ENCODE results near the gene ALK.

Gene ALK

GRCh38 chr2:29706171-29706720 lies 215.1 kb downstream of the ALK start:
- no peak for DNase-seq

- DNase-seq: no peak
Observed at GRCh38 chr2:29705616-29706015, 215.8 kb downstream of the ALK start.

DNA sequence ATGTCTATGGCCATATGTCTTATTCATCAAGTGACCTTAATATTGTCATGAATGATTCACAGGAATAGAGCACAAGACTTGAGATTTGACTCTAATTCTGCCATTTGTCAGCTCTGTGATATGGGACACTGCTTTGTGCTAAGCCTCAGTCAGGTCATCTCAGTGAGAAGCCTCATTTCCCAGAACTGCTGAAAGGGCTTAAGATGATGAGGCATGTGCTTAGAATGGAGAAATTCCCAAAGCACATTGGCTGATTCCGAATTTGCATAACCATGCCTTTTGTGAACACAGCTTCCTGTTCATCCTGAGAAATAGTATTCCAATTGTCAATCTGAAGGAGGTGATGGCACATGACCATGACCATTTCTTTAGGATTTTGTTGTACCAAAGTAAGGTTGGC lies 218.1 kb downstream of the ALK start:
- DNase-seq: no peak

DNA sequence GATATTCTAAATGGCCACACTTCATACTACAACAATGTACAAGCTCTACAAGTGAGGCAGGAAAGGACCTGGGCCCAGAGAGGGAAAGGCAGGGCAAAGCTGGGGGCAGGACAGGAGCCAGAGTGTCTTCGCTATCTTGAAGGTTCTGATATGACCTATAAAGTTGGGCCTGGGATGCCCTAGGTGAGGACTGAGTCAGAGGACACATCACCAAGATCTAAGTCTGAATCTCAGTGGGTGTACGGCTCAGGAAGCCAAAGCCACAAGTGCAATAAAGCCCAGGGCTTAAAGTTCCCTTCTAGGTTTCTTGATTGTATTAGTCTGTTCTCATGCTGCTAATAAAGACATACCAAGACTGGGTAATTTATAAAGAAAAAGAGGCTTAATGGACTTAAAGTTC lies 219.1 kb downstream of the ALK start:
- no peak for DNase-seq

DNA sequence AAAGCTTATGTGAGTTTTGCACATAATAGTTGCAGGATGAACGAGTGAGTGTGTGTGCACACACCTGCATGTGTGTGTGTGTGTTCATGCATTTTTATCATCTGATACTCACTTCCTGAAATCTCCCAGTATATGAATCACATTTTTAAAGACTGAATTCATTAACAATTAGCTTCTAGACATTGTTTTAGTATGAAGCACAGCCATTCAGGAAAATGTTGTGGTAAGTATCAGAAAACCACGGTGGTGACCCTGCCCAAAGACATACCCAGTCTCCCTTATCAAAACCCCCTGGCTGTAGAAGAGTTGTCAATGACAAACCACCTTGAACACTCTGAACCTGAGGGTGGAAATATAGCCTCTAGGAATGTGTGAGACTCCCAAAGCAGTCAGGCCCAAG lies 220.8 kb downstream of the ALK start:
- DNase-seq: no peak

DNA sequence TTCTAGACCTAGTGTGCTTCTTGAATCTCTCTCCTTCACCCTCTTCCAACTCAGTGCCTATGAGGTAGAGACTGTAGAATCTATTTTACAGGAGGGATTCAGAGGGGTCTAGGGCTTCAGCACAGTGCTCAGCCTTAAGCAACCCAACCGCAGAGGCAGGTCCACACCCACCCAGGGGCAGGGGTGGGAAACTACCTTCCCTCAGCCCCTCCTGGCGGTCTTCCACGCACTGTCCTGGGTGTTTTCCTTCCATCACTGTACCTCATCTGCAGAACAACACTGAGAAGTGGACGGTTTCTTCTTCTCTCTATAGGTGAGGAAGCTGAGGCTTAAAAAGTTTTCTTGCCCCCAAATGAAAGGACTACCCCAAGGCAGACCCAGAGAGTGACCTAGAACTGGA lies 222.3 kb downstream of the ALK start:
- DNase-seq: no peak

DNA sequence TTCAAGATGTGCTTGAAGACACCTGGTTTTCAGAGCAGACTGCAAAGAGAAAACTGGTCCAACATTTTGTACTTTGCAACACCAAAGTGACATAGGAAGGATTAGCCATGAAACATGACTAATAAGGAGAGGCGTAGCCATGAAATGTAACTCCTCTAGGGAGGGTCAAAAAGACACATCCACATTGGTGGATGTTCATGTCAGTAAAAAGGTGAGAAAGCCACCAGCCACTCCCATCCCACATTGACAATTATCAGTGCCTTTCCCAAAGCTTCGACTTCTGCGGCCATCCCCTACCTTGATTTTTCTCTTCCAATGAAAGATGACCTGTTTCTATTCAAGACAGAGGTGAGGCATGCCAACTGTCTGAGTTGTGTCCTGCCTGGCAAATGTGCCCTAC lies 223.2 kb downstream of the ALK start:
- no peak for DNase-seq

- DNase-seq: no peak
Observed at GRCh38 chr2:29697715-29698114, 223.7 kb downstream of the ALK start.

DNA sequence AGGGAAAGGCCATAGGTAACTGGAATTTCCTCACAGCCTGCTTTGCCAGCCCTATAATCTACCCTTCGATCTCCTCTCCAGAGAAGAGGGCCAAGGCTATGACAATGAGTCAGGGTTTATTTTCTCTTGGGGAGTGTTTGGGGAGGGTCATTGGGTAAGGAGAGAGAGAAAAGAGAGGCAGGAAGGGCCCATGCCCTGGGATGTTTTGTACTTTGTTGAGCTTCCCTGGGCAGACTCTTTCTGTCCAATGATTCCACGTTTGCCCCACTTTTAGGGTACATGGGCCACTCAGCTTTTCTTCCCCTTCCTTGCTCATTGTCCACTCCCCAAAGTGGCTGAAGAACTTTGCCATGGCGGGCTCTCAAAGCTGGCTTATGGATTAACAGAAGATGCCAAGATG lies 224.2 kb downstream of the ALK start:
- DNase-seq: no peak

DNA sequence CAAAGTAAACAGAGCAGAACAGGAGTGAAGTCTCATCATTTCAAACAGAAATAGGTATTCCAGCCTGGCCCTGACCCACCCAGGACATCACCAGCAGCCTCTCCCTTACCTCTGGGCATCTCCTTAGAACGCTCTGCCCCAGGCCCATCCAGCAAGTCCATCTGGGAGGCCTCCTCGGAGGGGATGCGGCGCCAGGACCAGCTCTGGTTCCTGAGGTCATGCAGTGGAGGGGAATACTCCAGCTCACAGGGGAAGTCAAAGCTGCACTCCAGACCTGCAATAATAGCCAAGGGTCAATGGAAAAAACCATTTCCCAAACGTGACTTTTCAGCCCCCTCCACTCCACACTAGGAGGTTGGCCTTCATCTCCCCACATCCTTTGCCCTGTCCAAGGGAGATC lies 226.6 kb downstream of the ALK start:
- DNase-seq: no peak

- DNase-seq: no peak
Observed at GRCh38 chr2:29691391-29691950, 229.9 kb downstream of the ALK start.

GRCh38 chr2:29689666-29690065 lies 231.7 kb downstream of the ALK start:
- no peak for DNase-seq

- no peak for DNase-seq
Observed at GRCh38 chr2:29688429-29688828, 233.0 kb downstream of the ALK start.

DNA sequence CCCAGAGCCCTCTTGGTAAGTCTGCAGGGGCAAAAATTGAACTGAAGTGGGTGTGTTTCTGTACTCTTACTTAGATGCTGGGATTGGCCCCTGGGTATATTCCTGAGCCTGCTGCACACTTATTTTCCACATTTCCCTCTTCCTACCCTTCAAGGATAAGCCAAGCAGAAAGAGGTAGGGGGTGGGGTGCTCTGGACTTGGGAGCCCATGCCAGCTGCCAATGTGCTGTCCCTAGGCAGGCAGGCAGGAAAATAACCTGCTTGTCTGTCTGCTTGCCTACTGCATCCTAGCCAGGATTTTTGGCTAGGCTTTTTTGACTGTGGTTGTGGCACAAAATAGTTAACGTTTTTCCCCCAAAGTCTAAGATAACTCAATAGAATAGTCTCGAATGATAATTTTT lies 234.3 kb downstream of the ALK start:
- DNase-seq: no peak

DNA sequence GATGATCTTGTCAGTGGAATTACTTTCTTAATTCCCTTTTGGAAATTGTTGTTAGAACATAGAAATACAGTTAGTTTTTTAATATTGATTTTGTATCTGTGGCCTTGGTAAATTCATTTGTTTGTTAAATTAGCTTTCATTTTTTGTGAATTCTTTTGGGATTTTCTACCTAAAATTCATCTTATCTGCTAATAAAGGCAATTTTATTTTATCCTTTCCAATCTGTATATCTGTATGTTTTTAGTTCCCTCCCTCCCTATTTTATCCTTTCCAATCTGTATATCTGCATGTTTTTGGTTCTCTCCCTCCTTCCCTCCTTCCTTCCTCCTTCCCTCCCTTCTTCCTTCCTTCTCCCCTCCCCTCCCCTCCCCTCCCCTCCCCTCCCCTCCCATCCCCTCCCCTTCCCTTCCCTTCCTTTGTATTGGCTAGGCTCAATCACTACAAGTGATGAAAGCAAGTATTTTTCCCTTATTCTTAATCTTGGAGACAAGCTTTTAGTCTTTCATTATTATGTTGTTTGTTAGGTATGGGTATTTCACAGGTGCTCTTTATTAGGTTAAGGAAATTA lies 244.4 kb downstream of the ALK start:
- DNase-seq: no peak

- no peak for DNase-seq
Observed at GRCh38 chr2:29664578-29664977, 256.8 kb downstream of the ALK start.

DNA sequence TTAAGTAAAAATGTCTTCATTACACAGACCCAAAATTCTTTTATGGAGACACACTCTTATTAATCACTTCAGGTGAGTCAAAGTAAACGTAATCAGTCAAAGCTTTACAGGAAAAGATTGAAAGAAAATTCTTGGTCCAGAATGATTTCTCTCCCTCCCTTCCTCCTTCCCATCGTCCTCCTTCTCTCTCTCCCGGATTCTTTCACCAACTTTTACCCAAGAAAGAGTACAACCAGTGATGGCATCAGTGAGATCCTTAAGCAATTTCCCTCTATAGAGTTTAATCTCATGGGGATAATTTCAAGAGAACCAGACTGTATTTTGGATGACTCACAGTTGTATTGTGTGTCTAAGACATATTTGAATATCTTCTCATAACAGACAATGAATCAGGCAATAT lies 258.1 kb downstream of the ALK start:
- DNase-seq: no peak

GRCh38 chr2:29662861-29663260 lies 258.5 kb downstream of the ALK start:
- DNase-seq: no peak

- no peak for DNase-seq
Observed at GRCh38 chr2:29660201-29660600, 261.2 kb downstream of the ALK start.

DNA sequence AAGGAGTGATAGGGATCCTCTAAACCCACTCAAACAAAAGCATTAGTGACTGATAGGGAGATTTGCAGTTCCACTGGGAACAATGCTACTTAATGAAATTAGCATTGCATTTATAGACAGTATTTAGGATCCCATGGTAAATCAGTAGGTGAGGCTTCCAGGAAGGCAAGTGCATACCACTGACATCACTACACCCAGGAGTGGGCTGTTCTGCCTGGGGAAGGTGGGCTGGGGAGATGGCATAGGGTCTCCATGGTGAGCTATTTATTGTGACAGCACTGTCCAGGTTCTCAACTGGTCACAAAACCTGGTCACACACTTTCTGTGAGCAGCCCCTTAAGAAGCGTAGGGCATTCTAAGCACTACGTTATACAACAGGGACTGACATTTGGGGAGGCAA lies 262.2 kb downstream of the ALK start:
- no peak for DNase-seq

GRCh38 chr2:29657674-29658073 lies 263.7 kb downstream of the ALK start:
- DNase-seq: no peak

GRCh38 chr2:29655391-29656086 lies 265.8 kb downstream of the ALK start:
- no peak for DNase-seq

DNA sequence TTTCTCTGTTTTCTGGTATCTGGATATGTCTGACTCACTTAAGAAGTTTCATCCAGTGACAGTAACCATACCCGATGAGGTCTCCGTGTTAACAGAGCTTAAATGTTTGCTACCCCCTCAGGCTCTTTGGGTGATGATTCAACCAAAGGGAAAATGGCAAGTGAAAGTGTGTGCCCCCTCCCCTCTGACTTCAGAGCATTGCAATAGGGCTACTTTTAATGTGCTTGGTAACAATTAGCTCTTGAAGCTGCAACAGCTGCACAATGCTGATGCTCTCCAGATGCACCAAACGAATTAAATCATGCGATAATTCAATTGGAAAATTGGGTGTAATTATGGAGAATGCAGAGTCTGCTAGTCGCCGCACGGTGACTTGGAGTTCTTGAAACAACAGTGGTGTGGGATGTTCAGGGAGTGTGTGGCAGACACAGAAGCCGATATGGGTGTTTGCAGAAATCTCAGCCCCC lies 270.7 kb downstream of the ALK start:
- DNase-seq: no peak

GRCh38 chr2:29644949-29645348 lies 276.4 kb downstream of the ALK start:
- DNase-seq: no peak

DNA sequence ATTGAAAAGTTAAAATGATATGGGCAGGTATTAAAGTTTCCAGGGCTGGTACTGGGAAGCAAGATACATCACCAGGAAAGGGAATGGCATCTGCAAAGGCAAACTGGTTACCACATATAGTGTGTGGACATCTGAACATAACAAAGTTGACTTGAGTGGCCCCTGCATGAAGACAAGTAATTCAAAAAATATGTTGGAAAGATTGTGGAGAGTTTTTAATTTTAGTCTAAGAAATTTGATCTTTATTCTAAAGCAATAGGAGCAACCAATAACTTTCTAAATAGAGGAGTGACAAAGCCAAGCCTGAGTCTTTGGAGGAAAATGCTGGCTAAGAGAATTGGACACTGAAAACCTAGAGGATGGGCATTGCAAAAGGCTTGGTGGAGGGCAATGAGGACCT lies 278.2 kb downstream of the ALK start:
- DNase-seq: no peak

All from NCI-H1105 (cell line).